Renal cortical epithelial cell (primary cell): ENCODE results near the gene TEX28. TPM values are rescaled to one million over a fixed set of nuclear protein-coding genes. Genes with fewer than 3 reads are reported as not detected.
A peak's percentile ranks its signal among the peaks of the same experiment; 100 is the strongest.
"Not testable (repeated sequence)": the region's sequence is repeated elsewhere in the genome, so short reads cannot be mapped to it uniquely, and the experiment has no call there.

Source experiments
- DNase-seq: peaks from one replicate; pipeline ENCODE4 v3.0.0-alpha.2; 2011; ENCODE audit warnings: low read depth
- total RNA-seq: library from RNA; depleted of rRNA; stranded (reverse); fragments of >200 nt; gene quantifications from 2 replicates; pipeline ENCODE4 v1.2.3, GENCODE V29; 2014

TEX28 gene, protein sequence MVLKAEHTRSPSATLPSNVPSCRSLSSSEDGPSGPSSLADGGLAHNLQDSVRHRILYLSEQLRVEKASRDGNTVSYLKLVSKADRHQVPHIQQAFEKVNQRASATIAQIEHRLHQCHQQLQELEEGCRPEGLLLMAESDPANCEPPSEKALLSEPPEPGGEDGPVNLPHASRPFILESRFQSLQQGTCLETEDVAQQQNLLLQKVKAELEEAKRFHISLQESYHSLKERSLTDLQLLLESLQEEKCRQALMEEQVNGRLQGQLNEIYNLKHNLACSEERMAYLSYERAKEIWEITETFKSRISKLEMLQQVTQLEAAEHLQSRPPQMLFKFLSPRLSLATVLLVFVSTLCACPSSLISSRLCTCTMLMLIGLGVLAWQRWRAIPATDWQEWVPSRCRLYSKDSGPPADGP
- not detected in 2 replicates for total RNA-seq

DNA sequence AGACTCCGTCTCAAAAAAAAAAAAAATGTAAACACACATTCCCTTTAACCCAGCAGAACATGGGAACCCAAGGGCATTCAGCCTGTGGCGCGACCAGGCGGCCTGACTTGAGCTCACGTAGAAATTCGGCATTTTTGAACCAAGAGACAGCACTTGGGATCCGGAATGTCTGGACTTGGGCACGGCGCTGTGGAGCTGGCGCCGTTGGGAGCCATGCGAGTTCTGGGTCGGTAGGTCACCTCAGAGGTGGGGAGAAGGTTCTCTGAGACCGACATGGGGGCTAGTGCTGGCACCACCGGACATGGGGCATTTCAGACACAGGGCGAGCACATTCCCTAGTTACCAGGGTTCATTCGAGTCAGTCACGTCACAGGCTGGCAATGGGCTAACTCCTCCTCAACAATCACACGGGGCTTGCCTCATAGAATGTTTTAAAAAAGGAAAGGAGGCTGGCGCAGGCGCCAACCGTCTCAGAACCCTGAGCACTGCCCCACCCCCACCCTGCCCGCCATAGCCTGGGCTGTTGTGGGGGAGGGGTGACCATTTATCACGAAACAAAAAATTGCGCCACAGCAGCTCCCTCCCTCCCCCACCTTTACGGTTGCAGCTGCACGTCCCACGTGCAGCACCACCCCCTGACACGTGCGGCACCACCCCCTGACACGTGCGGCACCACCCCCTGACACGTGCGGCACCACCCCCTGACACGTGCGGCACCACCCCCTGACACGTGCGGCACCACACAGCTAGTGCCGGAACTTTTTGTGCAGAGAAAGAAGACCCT, at the start of gene TEX28:
TEX28 (minus strand) TSS at position 334 of the 784 bp plus-strand sequence. CDS start 3,007 bp downstream, outside the sequence.
- no peak for DNase-seq

DNA sequence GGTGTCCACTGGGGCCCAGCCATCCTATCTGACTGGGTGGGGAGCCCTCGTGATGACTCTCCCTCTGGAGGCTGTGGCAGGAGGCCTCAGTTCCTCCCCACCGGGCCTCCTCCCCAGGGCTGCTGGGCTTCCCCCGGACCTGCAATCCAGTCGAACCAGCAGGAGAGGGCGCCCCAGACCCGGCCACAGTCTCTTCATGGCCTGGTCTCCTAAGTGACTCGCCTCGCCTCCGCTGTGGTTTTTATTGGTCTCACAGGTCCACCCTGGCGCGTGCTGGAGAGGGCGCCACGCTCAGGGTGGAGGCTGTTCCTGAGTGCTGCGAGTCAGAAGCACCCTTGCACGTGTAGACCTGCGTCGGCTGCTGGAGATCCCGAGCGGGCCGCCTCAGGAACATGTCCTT, 48.7 kb upstream of the TEX28 start:
- DNase-seq, result not testable (repeated sequence)

DNA sequence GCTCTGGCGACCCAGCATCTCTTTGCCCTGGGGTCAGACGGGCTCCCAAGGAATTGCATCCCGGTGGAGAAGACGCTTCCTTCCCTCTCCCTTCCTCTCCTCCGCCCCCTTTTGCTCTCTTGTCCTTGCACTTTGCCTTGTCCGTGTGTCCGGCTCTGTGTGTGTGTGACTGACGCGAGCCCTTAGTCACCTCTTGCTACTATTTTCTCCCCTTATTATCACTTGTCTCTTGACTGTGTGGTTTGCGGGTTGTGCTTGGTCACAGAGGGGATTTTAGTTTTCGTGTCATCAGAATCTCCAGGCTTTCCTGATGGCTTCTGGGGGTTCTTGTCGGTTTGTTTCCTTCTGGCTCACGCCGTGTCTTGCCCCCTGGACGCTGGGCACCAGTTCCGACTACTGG, 48.1 kb upstream of the TEX28 start:
- not testable (repeated sequence) for DNase-seq

DNA sequence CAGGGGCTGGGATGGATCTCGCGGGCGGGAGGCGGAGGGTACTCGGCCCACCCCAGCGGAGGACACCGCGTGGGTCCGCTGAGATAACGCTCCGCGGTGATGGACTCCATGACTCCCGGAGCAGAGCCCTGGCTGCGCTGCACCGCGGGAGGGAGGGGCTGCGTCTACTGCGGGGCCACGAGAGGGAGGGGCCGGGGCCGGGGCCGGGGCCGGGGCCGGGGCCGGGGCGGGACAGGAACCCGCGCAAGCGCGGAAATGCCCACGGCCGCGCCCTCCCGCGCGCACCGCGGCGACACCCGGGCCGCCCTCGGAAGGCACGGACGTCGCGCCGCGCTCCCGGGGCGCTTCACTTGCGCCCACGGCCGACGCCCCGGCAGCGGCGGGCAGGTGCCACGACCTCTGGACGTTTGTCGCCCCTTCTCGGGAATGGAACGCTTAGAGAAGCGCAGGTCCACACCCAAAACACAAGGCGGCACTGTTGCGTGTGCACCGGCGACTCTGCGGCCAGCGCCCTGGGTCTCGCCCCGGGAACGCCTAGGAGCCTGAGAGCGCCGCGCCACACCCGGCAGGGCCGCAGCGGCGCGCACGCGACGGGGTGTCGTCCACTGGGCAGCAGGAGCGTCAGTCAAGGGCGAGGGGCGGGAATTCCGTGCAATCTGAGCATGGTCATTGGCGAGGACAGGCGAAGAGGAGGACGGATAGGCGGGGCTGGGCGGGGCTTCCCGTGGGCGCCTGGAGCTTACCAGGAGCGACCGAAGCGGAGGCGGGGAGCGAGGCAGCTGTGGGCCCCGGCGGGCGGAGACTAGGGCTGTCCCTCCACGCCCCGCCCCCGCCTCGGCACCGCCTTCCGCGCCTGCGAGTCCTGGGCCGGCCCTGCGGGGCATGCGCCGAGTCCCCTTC, 46.7 kb upstream of the TEX28 start:
- DNase-seq, result not testable (repeated sequence)

DNA sequence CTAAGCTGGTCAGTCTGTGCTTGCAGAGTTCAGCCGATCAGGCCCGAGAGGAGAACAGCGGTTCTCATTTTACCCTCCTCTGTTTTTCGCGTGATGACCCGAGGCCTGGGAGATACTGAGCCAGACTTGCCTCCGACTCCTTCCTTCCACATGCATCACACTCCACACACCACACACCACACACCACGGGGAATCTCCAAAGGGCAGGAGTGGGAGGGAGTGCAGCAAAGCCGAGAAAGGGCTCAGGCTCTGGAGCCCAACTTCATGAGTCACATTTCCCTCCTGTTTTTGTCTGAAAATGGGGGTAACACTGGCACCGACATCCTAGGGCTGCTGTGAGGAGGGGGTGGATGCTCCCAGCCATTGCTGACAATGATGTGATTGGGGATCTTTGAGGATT, 39.6 kb upstream of the TEX28 start:
- no peak for DNase-seq

DNA sequence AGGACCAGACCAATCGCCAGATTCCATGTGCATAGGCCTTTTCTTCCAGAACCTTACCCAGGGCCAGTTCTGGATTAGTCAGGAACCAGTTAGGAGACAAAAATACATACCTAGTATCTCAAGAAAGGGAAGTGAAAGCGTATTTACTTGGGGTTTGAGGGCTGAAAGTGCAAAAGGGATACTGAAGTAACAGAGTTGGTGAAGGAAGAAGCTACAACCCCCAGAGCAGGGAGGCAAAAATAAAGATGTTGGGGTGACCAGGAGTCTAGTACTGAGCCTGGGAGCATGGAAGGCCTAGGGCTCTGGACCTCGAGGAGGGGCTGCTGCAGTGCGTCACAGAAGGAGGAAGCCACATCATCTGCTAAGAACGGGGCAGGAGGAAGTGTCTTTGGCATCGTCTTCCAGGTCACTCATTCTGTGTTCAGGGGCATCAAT, 38.9 kb upstream of the TEX28 start:
- DNase-seq, result no peak

DNA sequence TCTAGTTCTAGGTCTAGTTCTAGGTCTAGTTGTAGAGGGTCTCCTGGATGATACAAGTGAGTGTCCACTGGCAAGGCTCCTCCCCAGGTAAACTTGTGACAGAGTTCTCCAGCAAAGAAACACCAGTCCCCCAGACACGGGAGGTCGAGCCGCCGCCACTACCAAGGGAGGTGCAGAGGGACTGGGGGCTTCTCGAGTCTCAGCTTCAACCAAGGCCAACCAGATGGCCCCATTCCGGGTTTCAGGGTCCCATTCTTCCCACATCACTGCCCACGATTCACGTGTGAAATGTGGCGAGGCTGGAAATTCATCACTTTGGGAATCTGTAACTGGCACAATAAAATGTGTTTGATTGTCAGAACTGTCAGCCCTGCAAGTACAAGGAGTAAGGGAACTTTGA, 38.2 kb upstream of the TEX28 start:
- no peak for DNase-seq

DNA sequence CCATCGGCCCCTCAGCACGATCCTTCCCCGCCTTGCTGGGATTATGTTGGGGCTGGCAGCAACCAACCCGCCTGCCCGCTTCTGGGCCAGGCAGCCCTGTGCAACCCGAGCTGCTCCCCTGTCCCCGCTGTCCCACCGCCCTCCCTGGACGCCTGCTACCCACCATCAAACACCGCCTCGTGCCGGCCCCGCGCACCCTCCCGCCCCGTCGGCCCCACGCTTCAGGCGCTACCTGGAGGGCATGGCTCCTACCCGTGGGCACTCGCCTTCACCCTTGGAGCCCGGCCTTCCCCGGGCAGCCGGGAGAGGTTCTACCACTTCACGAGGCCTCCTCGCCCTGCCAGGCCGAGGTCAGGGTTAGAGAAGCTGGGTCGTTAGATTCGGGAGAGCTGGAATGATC, 37.6 kb upstream of the TEX28 start:
- DNase-seq, result no peak

DNA sequence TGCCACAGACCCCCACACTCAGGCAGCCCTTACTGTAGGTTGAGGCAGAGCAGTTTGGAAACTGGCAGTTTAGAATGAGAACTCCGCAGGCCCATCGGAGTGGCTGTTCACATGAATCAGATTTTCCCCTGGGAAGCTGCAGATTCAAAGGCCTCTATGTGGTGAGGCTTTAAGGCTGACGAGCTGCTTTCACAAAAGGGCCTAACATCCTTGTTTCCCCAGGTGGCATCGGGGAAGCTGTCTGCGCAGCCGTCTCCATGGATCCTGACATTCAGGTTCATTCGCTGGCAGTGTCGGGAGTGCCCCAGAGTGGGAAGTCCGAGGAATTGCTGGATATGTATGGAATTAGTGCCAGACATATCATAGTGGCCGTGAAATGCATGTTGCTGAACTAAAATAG, 34.4 kb upstream of the TEX28 start:
- DNase-seq, result no peak

DNA sequence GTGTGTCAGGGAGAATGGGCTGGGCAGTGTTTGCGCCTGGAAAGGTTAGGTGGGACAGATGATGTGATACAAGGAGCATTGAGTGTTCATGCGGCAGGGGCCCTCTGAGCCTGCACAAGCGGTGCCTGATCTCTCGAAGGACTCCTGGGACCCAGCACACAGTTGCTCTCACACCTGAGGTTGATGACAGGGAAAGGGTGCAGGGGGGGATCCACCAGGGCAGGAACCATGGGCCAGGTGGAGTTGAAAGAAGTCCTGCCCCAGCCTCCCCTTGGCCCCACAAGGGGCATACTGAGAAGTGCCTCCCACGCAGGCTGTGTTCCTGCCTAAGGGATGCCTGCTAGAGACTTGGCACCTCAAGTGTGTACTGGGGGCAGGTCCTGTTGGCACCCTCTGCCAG, 33.7 kb upstream of the TEX28 start:
- no peak for DNase-seq

DNA sequence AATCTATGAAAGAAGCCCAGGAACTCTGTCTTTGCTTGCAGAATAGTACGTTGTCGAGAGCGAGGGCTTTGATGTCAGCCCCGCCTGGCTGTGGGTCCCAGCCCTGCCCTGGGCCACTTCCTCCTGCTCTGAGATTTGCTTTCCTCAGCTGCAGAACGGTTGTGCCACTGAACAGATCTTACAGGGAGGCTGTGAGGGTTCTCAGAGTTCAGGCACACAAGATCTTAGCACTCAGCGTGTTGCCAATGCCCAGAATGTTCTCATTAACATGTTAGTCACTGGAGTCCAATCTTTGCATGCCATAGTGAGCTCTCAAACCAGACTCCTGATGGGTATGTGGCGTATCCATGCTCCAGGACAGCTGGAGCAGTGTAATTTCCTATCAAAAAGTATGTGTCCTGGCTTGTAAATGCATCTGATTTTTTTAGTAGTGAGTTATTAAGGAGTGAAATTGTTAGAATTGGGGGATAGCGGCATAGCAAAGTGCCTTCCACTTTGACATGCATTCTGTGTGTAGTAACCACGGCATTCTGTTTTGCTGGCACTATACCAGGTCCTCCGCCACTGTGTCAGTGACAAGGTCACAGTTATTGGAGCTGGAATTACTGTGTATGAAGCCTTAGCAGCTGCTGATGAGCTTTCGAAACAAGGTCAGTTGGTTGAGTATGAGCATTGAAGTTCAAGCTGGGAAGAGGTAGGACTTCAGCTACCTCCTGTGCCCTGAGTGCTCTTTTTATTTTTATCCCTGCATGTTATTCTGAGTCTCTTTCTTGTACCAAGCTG, 32.3 kb upstream of the TEX28 start:
- DNase-seq, result peak; percentile 22

DNA sequence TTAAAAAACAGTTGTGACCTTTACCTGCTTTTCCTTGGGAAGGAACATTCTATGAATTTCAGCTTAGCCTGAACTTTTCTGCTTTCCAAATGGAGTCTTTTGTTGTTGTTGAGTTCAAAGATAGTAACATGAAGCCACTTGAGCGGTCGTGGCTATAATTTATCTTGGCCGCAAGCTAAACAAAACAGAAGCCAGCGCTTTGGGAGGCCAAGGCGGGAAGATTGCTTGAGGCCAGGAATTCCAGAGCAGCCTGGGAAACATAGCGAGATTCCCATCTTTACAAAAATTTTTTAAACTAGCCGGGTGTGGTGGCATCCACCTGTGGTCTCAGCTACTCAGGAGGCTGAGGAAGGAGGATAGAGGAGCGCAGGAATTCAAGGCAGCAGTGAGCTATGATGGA, 30.6 kb upstream of the TEX28 start:
- DNase-seq, result no peak

DNA sequence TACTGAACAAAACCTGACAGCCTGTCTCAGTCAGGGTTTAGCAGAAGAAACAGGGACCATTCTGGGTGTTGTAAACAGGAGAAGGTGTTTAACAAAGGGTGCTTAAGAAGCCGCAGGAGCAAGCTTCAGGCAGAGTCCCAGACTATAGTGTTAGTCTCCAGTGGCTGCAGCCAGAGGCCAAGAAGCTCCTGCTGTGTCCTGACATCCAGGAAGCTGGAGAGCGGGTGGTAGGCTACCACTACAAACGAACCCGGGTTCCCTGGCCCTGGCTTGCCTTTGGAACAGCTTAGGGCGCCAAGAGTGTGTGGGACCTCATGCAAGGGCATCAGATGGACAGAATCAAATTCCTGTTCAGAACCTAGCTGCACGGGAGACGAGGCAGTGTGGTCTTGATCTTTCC, 28.6 kb upstream of the TEX28 start:
- no peak for DNase-seq

DNA sequence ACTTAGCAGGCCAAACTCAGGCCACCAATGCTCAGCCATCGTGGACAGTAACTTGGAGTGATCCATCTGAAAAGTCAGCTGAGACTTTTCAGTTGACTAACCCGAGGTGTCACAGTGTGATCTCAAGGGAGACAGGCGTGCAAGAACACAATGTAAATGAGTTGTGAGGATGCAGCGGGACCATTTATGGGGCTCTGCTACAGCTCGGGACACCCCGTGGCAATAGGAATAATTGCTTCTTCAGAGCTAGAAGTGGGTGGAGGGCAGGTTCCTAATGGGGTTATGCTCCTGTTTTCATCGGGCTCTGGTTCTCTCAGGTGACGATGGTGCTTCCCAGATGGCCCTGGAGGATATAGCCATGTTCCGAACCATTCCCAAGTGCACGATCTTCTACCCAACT, 28.0 kb upstream of the TEX28 start:
- DNase-seq, result no peak

DNA sequence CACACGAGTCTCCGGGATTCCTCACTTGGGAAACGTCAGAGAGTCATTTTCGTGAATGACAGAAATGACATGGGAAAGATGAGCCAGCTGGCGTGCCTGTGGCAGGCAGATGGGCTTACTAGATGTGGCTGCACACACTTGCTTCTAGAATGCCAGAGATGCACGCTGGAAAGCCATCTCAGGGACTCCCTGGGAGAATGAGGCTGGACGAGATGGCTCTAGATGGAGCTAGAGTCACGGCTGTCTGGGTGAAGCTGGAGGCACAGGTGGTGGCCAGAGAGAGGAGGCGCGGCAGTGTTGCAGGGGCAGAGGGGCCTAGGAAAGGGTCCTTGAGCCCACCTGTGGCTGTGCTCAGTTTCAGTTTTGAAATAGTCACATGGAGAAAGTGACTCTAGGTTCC, 26.7 kb upstream of the TEX28 start:
- DNase-seq, result peak; percentile 7

DNA sequence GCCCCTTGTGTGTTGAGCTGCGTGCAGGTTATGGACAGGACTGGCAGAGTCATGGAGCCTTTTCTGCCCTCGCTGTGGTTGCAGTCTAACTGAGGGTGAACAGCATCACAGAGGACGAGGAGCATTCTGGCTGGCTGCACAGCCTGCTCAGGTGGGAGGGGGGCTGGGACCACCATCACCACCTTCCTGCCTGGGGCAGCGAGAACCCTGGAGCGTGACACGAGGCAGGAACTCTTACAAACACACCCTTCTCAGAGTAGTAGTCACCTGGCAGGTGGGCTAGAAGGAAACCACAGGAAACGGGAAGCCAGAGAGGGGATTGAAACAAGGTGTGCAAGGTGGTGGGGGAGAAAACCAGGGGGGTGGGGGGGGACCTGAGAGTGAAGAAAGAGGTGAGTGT, 26.2 kb upstream of the TEX28 start:
- DNase-seq, result no peak

DNA sequence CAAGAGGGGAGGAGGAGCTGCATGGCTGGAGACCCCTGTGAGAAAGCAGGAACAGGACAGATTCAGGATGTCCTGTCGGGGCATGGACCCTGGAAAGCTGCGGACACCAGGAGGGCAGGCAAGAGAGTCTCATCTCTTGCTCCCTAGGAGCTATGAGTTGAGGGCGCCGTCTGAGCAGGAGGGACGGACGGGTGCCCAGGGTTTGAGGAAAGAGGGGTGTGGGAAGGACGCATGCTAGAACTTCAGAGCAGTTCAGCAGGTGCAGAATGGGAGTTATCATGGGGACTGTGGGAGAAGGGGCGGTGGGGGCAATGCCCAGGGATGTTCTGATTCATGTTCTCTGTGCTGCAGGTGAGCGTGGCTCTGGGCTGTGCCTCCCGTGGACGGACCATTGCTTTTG, 25.5 kb upstream of the TEX28 start:
- DNase-seq, result no peak

DNA sequence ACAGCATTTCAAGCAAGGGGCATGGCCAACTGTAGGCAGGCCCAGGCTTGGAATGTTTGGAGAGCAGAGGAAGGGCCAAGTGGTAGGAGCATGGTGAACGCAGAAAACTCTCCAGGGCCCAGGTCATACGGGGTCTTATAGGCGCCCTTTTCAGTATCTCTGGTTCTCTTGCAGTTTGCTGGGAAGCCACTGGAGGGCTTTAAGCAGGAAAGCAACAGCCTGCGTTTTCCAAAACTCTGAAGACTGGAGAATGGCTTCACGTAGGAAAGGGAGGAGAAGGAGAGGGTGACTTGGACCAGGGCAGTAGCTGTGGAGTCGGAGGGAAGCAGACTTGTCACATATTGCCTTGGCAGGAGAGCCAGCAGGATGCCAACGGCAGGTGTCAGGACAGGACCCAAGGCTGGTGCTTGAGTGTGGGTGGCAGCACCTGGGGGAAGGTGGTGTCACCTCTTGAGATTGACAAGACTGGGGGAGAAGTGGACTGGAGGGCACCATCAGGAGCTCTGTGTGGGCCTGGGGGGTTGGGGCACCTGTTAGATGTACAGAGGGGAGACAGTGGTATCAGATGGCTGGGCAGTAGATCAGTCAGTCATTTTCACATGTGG, 22.6 kb upstream of the TEX28 start:
- peak; percentile 3 for DNase-seq

DNA sequence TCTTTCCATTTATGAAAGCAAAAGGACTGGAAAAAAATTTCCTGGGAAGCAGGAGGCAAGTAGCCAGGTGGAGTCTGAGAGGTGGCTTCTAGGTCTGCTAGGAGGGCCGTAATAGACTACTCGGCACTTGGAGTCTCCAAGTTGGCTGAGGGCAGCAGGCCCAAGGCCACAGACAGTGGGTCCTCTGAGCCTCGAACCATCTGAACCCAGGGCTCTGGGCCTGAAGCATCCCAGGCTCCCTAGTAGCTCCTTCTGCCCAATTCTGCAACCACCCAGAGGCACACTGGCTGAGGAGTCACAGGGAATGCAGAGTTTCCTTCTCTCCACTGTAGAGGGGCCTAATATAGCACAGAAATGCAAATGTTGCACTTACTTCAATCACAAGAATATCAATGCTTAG, 20.5 kb upstream of the TEX28 start:
- DNase-seq, result no peak

DNA sequence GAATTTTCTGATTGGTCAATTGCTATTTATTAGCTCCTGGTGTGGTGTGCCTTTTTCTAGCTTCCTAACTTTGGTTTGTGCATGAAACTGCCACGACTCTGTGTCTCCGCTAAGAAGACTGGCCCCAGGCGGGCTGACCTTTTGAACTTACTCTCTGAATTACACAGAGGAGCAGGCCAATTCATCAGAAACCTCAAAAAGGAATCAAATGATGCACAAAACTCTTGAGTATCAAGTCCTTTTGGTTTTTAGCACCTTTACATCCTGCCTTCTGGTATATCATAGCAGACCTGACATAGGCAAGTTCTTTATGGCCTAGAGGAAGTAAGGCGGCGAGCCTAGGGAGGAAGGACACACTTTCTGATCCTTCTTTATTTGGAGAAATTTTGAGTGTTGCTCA, 18.2 kb upstream of the TEX28 start:
- DNase-seq, result no peak

DNA sequence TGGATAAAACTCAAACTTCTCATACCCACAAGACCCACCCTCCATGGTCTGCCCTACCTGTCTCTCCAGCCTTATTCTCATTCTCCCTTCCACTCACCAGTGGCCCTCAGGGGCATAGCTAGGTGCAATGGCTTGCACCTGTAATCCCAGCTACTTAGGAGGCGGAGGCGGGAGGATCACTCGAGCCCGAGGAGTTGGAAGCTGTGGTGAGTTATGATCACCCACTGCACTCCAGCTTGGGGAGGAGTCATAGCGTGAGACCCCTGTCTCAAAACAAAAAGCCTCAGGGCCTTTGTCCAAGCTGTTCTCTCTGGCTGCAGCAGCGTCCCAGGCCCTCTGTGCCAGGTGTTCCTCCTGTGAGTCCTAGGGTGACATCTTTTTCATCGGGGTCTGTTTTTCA, 17.2 kb upstream of the TEX28 start:
- DNase-seq, result no peak
